Thyroid gland (tissue), 4 donors: ENCODE results near the gene PTPN3. TPM values are rescaled to one million over a fixed set of nuclear protein-coding genes. Genes with fewer than 3 reads are reported as not detected.

Experiments used
- DNase-seq, 2 donors: peaks; one replicate each; pipeline ENCODE4 v3.0.0-alpha.2; 2019
- H3K27ac ChIP-seq, 3 donors: fragments of 200-600 bp; sonication (generic); 1 replicate in 2 of 3; 2 replicates in 1 of 3; pipeline ENCODE4 v1.5.1; 2016 to 2019; ENCODE audit warnings: mild to moderate bottlenecking in 1 of 3, moderate library complexity in 1 of 3
- H3K27me3 ChIP-seq: fragments of 200-600 bp; sonication (generic); one replicate; pipeline ENCODE4 v1.5.1; 2019
- H3K36me3 ChIP-seq, 2 donors: fragments of 200-600 bp; sonication (generic); one replicate each; pipeline ENCODE4 v1.5.1; 2016 to 2019
- H3K4me1 ChIP-seq, 2 donors: fragments of 200-600 bp; sonication (generic); one replicate each; pipeline ENCODE4 v1.5.1; 2017 to 2019
- H3K4me3 ChIP-seq, 3 donors: fragments of 200-600 bp; sonication (generic); replicated peaks in 1 of 3; 1 replicate in 2 of 3; 2 replicates in 1 of 3; pipeline ENCODE4 v1.5.1; 2016; ENCODE audit warnings: mild to moderate bottlenecking in 1 of 3
- H3K9me3 ChIP-seq: fragments of 200-600 bp; sonication (generic); one replicate; pipeline ENCODE4 v1.5.1; 2017
- CTCF ChIP-seq, 6 experiments: fragments of 200-600 bp in 3 of 6; fragments of 450-650 bp in 3 of 6; sonication (generic) in 3 of 6; IDR thresholded peaks; one replicate each; pipeline ENCODE4 v1.5.1; 2016 to 2019; ENCODE audit warnings: antibody characterized with exemption in 6 of 6, mild to moderate bottlenecking in 2 of 6, inconsistent platforms in 1 of 6, moderate library complexity in 1 of 6
- POLR2A ChIP-seq, 2 donors: fragments of 450-650 bp; IDR thresholded peaks; one replicate each; pipeline ENCODE4 v1.6.1; 2017; ENCODE audit warnings: antibody characterized with exemption in 2 of 2, mild to moderate bottlenecking in 2 of 2, moderate library complexity in 1 of 2
- WGBS, 2 donors: methylation state at CpG; one replicate each; pipeline ENCODE4 v1.1.5; 2017; 5-methylcytosine and 5-hydroxymethylcytosine counted together
- intact Hi-C: fragments of 100-400 bp; cut with DNase I; formaldehyde crosslinking; loops from one replicate; pipeline ENCODE4 v1.15.1; 2023
- total RNA-seq, 4 donors: library from RNA; depleted of rRNA; stranded (reverse); fragments of >200 nt; gene quantifications; one replicate each; pipeline ENCODE4 v1.2.3, GENCODE V29; 2016

The PTPN3 gene
- total RNA-seq, 4 donors from 2014 or later = 18.6 to 22.0 (median 21.3) TPM

DNA sequence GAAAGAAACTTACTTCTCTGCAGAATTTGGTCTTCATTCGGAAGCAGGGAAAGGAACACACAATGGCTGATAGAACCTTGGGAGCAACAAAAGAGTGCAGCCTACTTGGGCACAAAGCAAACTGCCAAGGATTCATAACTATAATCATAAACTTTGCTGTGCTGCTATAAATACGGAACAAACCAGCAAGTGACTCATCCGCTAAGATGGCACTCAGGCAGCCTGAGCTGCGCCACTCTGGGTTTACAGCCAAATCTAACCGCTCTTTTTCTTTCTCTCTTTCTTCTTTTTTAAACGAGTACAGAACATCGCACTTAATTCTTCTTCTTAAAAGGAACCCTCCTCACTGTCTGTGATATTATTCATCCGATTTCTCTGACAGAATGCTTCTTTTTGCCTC is 81.1 kb downstream of the PTPN3 start:
- Histone ChIP-seq H3K27ac (peak overlapping the region; percentile 63 to 72 (median 70)), H3K36me3 (no peaks in the 10 kb centered on the region), H3K4me3 (no peak overlapping the region), H3K4me1 (peaks cover 27 to 29% of the 10 kb centered on the region in 2 donors), H3K27me3 (no peaks in the 10 kb centered on the region), H3K9me3 (no peaks in the 10 kb centered on the region)
- intact Hi-C loops = no loop called here
- TF ChIP-seq POLR2A (IDR thresholded peaks at IDR 0.05) (no peak), CTCF (IDR thresholded peaks at IDR 0.05) (no peak)
- DNase-seq = peak in 1 of 2 donors; percentile 16
- 87 to 94% methylated on average over 8 of the region's 8 CpGs for WGBS, 2 donors

DNA sequence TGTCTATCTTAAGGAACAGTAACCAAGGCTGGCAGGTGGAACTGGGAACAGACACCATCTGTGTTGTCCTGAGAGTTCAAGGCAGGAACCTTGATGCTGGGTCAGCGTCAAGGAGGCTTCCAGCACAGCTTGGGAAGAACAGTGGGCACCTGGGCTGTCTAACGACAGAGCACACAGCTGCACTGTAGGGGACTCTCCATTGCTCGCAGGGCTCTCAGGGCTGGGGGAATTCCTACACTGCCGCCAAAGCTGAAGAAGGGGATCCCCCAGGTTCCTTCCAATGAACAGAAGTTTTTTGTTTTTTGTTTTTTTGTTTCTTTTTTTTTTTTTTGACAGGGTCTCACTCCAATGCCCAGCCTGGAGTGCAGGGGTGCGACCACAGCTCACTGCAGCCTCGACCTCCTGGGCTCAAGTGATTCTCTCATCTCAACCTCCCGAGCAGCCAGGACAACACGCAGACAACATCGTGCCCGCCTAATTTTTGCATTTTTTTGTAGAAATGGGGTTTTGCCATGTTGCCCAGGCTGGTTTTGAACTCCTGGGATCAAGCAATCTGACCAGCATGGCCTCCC is 81.9 kb downstream of the PTPN3 start:
- H3K9me3 ChIP-seq = no peaks in the 10 kb centered on the region
- H3K4me1 ChIP-seq = peaks cover 26 to 29% of the 10 kb centered on the region in 2 donors
- H3K36me3 ChIP-seq = no peaks in the 10 kb centered on the region
- TF ChIP-seq CTCF (IDR thresholded peaks at IDR 0.05) (no peak), POLR2A (IDR thresholded peaks at IDR 0.05) (no peak)
- 66 to 79% methylated on average over 10 of the region's 10 CpGs for WGBS, 2 donors
- intact Hi-C loops = no loop called here
- H3K27ac ChIP-seq = no peak overlapping the region
- H3K27me3 ChIP-seq = no peaks in the 10 kb centered on the region
- no peak overlapping the region for H3K4me3 ChIP-seq
- no peak for DNase-seq

- WGBS, 2 donors = 37 to 39% methylated on average over 7 of the region's 7 CpGs
- Histone ChIP-seq H3K36me3 (no peaks in the 10 kb centered on the region), H3K27ac (peak overlapping the region in 1 of 3 donors; percentile 24), H3K4me1 (peaks cover 24 to 25% of the 10 kb centered on the region in 2 donors), H3K4me3 (no peak overlapping the region), H3K27me3 (no peaks in the 10 kb centered on the region), H3K9me3 (no peaks in the 10 kb centered on the region)
- TF ChIP-seq CTCF (IDR thresholded peaks at IDR 0.05) (peak in 2 of 6 experiments; percentile 29 to 34), POLR2A (IDR thresholded peaks at IDR 0.05) (no peak)
- intact Hi-C loops = no loop called here
- peak; percentile 54 to 67 for DNase-seq
These were observed 83.9 kb downstream of the PTPN3 start for GRCh38 chr9:109414125-109414785.

DNA sequence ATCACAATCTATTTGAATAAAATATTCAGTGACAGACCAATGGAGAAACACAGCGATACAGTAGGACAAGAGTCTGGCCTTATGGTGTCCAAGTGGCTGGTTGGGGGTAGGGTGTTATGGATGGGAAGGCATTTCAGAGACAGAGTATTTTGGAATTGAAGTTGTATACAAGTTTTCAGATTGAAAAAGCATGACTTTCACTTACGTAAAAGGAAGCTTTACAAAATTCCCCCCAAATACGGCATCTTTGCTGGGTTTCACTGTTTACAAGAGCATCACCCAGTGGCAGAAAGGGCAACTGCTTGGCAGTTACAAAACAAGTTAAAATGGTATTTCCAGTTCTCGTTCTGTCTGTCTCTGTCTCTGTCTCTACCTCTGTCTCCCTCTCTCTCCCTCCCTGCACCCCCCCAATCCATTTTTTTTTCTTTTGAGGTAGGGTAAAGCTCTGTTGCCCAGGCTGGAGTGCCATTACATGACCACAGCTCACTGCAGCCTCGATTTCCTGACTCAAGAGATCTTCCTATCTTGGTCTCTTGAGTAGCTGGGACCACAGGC is 86.2 kb downstream of the PTPN3 start:
- no peaks in the 10 kb centered on the region for H3K9me3 ChIP-seq
- TF ChIP-seq CTCF (IDR thresholded peaks at IDR 0.05) (peak in 5 of 6 experiments; percentile 22 to 78 (median 60)), POLR2A (IDR thresholded peaks at IDR 0.05) (no peak)
- no peak overlapping the region for H3K4me3 ChIP-seq
- 52 to 60% methylated on average over 5 of the region's 5 CpGs for WGBS, 2 donors
- H3K27ac ChIP-seq = no peak overlapping the region
- peaks cover 10 to 14% of the 10 kb centered on the region in 2 donors for H3K36me3 ChIP-seq
- DNase-seq = peak; percentile 35 to 43
- H3K27me3 ChIP-seq = no peaks in the 10 kb centered on the region
- H3K4me1 ChIP-seq = peaks cover 6 to 7% of the 10 kb centered on the region in 2 donors
- intact Hi-C loops = no loop called here
